ENCODE results near the gene SHMT1.
"Not testable (repeated sequence)": the region's sequence is repeated elsewhere in the genome, so short reads cannot be mapped to it uniquely, and the experiment has no call there.

Gene SHMT1

GRCh38 chr17:18324140-18325050 lies 39.0 kb downstream of the SHMT1 start:
- DNase-seq (ENCODE audit: low spot score): no peak

- DNase-seq (ENCODE audit: low spot score): no peak
These were observed 39.7 kb downstream of the SHMT1 start for GRCh38 chr17:18323507-18324139.

- no peak for DNase-seq (ENCODE audit: low spot score)
These were observed 40.3 kb downstream of the SHMT1 start for GRCh38 chr17:18323007-18323406.

GRCh38 chr17:18322522-18322921 lies 40.8 kb downstream of the SHMT1 start:
- no peak for DNase-seq (ENCODE audit: low spot score)

- DNase-seq (ENCODE audit: low spot score): no peak
These were observed 42.0 kb downstream of the SHMT1 start for GRCh38 chr17:18321309-18321708.

GRCh38 chr17:18320301-18320700 lies 43.0 kb downstream of the SHMT1 start:
- no peak for DNase-seq (ENCODE audit: low spot score)

GRCh38 chr17:18319604-18320256 lies 43.6 kb downstream of the SHMT1 start:
- DNase-seq (ENCODE audit: low spot score): no peak

- DNase-seq (ENCODE audit: low spot score): no peak
These were observed 44.4 kb downstream of the SHMT1 start for GRCh38 chr17:18318771-18319450.

- no peak for DNase-seq (ENCODE audit: low spot score)
These were observed 45.2 kb downstream of the SHMT1 start for GRCh38 chr17:18318117-18318516.

GRCh38 chr17:18315961-18316360 lies 47.4 kb downstream of the SHMT1 start:
- DNase-seq (ENCODE audit: low spot score): no peak

GRCh38 chr17:18315562-18315922 lies 47.8 kb downstream of the SHMT1 start:
- DNase-seq (ENCODE audit: low spot score): no peak

- DNase-seq (ENCODE audit: low spot score): peak; percentile 92
These were observed 48.4 kb downstream of the SHMT1 start, which contains the start of the genes SMCR8 and TOP3A for GRCh38 chr17:18314731-18315561. Gene SMCR8 (plus strand): TSS chr17:18315293. CDS start chr17:18315790, 497 bp downstream. Gene TOP3A (minus strand): TSS chr17:18314994. CDS start chr17:18314778, 216 bp downstream.

GRCh38 chr17:18314059-18314730 lies 49.2 kb downstream of the SHMT1 start:
- peak; percentile 15 for DNase-seq (ENCODE audit: low spot score)

- no peak for DNase-seq (ENCODE audit: low spot score)
These were observed 54.1 kb downstream of the SHMT1 start for GRCh38 chr17:18309202-18309601.

- not testable (repeated sequence) for DNase-seq (ENCODE audit: low spot score)
These were observed 60.1 kb downstream of the SHMT1 start for GRCh38 chr17:18303206-18303605.

GRCh38 chr17:18300725-18301480 lies 62.4 kb downstream of the SHMT1 start:
- DNase-seq (ENCODE audit: low spot score): no peak

GRCh38 chr17:18298061-18298460 lies 65.3 kb downstream of the SHMT1 start:
- not testable (repeated sequence) for DNase-seq (ENCODE audit: low spot score)

GRCh38 chr17:18291718-18292540 lies 71.4 kb downstream of the SHMT1 start:
- no peak for DNase-seq (ENCODE audit: low spot score)

GRCh38 chr17:18285296-18285695 lies 78.1 kb downstream of the SHMT1 start:
- DNase-seq (ENCODE audit: low spot score): no peak
